ENCODE measurements around the gene NAV1.
"Not testable (repeated sequence)": the region's sequence is repeated elsewhere in the genome, so short reads cannot be mapped to it uniquely, and the experiment has no call there.

Gene NAV1

GRCh38 chr1:201544710-201545109 is 5.8 kb downstream of the NAV1 start:
- no peak for DNase-seq (ENCODE audit: low spot score)

- DNase-seq (ENCODE audit: low spot score), result peak; percentile 28
These were observed 7.0 kb downstream of the NAV1 start for GRCh38 chr1:201545851-201546492.

GRCh38 chr1:201549522-201549921 is 10.6 kb downstream of the NAV1 start:
- DNase-seq (ENCODE audit: low spot score), result not testable (repeated sequence)

GRCh38 chr1:201551096-201551495 is 12.2 kb downstream of the NAV1 start:
- DNase-seq (ENCODE audit: low spot score), result no peak

GRCh38 chr1:201551877-201552731 is 13.2 kb downstream of the NAV1 start:
- no peak for DNase-seq (ENCODE audit: low spot score)

GRCh38 chr1:201552941-201553351 is 14.0 kb downstream of the NAV1 start:
- DNase-seq (ENCODE audit: low spot score), result no peak

- no peak for DNase-seq (ENCODE audit: low spot score)
These were observed 14.7 kb downstream of the NAV1 start for GRCh38 chr1:201553496-201554189.

- no peak for DNase-seq (ENCODE audit: low spot score)
These were observed 15.3 kb downstream of the NAV1 start for GRCh38 chr1:201554190-201554600.

GRCh38 chr1:201554789-201555592 is 16.1 kb downstream of the NAV1 start:
- no peak for DNase-seq (ENCODE audit: low spot score)

GRCh38 chr1:201555593-201555945 is 16.6 kb downstream of the NAV1 start:
- DNase-seq (ENCODE audit: low spot score), result no peak

GRCh38 chr1:201556841-201557571 is 18.1 kb downstream of the NAV1 start:
- DNase-seq (ENCODE audit: low spot score), result no peak

GRCh38 chr1:201557572-201557958 is 18.6 kb downstream of the NAV1 start:
- no peak for DNase-seq (ENCODE audit: low spot score)

GRCh38 chr1:201559679-201560162 is 20.8 kb downstream of the NAV1 start:
- DNase-seq (ENCODE audit: low spot score), result peak; percentile 85

- no peak for DNase-seq (ENCODE audit: low spot score)
These were observed 21.6 kb downstream of the NAV1 start for GRCh38 chr1:201560328-201561194.

GRCh38 chr1:201561195-201561564 is 22.3 kb downstream of the NAV1 start:
- no peak for DNase-seq (ENCODE audit: low spot score)

- no peak for DNase-seq (ENCODE audit: low spot score)
These were observed 22.7 kb downstream of the NAV1 start for GRCh38 chr1:201561601-201562000.

GRCh38 chr1:201562257-201562656 is 23.3 kb downstream of the NAV1 start:
- no peak for DNase-seq (ENCODE audit: low spot score)

- DNase-seq (ENCODE audit: low spot score), result no peak
These were observed 23.9 kb downstream of the NAV1 start for GRCh38 chr1:201562659-201563405.

- DNase-seq (ENCODE audit: low spot score), result no peak
These were observed 24.5 kb downstream of the NAV1 start for GRCh38 chr1:201563406-201563780.

- no peak for DNase-seq (ENCODE audit: low spot score)
These were observed 25.0 kb downstream of the NAV1 start for GRCh38 chr1:201563941-201564340.

Data from HuH-7.5 (cell line).